ENCODE data around the gene SLC22A12.

Gene SLC22A12

GRCh38 chr11:64546600-64546999 is 44.4 kb upstream of the SLC22A12 start:
- H3K4me3 ChIP-seq (ENCODE audit: control insufficient read depth, low read depth, low read length): no peak overlapping the region
- TF ChIP-seq CTCF (IDR thresholded peaks at IDR 0.05; ENCODE audit: control insufficient read depth, insufficient read depth, low read depth, low read length, missing control alignments): no peak
- no peak for DNase-seq (ENCODE audit: low read depth)

- DNase-seq (ENCODE audit: low read depth): no peak
- H3K4me3 ChIP-seq (ENCODE audit: control insufficient read depth, low read depth, low read length): no peak overlapping the region
- no peak for TF ChIP-seq CTCF (IDR thresholded peaks at IDR 0.05; ENCODE audit: control insufficient read depth, insufficient read depth, low read depth, low read length, missing control alignments)
Measured at GRCh38 chr11:64549969-64550368, 41.1 kb upstream of the SLC22A12 start.

- DNase-seq (ENCODE audit: low read depth): no peak
- H3K4me3 ChIP-seq (ENCODE audit: control insufficient read depth, low read depth, low read length): no peak overlapping the region
Measured at GRCh38 chr11:64553554-64554201, 37.3 kb upstream of the SLC22A12 start.

DNA sequence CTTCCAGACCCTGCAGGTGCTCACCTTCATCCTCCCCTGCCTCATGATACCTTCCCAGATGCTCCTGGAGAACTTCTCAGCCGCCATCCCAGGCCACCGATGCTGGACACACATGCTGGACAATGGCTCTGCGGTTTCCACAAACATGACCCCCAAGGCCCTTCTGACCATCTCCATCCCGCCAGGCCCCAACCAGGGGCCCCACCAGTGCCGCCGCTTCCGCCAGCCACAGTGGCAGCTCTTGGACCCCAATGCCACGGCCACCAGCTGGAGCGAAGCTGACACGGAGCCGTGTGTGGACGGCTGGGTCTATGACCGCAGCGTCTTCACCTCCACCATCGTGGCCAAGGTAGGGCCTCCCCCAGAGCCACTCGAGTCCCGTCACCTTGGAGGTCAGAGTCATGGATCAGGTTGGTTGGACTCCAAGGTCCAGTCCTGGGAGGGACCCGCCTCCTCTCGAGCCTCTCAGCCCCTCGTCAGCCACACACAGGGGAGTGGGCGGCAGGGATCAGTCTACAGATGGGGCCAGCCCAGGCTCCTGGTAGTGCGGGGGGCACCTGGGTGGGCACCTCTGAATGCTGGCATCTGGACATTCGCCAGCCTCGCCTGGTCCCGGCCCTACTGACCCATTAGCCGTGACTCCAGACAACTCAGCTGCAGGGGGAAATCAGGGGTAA is 34.8 kb upstream of the SLC22A12 start:
- no peak for TF ChIP-seq CTCF (IDR thresholded peaks at IDR 0.05; ENCODE audit: control insufficient read depth, insufficient read depth, low read depth, low read length, missing control alignments)
- H3K4me3 ChIP-seq (ENCODE audit: control insufficient read depth, low read depth, low read length): no peak overlapping the region
- no peak for DNase-seq (ENCODE audit: low read depth)

More at GRCh38 chr11:64553554-64554201, 37.3 kb upstream of the SLC22A12 start:
- peak; percentile 95 for TF ChIP-seq CTCF (IDR thresholded peaks at IDR 0.05; ENCODE audit: control insufficient read depth, insufficient read depth, low read depth, low read length, missing control alignments)

- no peak for DNase-seq (ENCODE audit: low read depth)
- H3K4me3 ChIP-seq (ENCODE audit: control insufficient read depth, low read depth, low read length): no peak overlapping the region
- TF ChIP-seq CTCF (IDR thresholded peaks at IDR 0.05; ENCODE audit: control insufficient read depth, insufficient read depth, low read depth, low read length, missing control alignments): no peak
Measured at GRCh38 chr11:64556721-64557250, 34.2 kb upstream of the SLC22A12 start.

DNA sequence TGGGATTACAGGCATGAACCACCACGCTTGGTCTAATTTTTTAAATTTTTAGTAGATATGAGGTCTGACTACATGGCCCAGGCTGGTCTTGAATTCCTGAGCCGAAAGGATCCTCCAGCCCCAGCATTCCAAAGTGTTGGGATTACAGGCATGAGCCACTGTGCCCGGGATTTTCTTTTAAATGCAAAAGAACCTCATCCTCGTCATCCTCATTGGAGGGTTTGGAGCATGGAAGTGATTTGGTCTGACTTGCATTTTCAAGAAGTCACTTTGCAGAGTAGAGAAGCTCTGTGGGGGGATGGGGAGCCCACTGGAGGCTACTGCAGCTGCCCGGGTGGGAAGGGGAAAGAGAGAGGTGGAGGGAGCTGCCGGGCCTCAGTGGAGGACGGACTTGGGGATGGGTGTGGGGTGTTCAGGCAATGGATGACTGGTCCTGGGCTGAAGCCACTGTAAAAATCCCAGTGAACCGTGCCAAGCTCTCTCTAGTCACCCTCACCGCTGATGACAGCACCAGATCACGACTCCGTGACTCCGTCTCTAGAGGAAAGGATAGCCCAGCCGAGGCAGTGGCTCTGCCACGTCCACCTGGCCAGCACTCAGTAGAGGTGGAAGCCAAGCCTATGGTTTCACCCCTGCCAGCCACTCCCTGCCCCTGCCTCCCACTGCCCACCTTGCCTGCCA is 32.8 kb upstream of the SLC22A12 start:
- DNase-seq (ENCODE audit: low read depth): no peak
- TF ChIP-seq CTCF (IDR thresholded peaks at IDR 0.05; ENCODE audit: control insufficient read depth, insufficient read depth, low read depth, low read length, missing control alignments): no peak
- no peak overlapping the region for H3K4me3 ChIP-seq (ENCODE audit: control insufficient read depth, low read depth, low read length)

Measured in AG09309 (cell line).